Stomach (tissue), 4 donors: ENCODE data around the gene PCARE.

Source experiments
- POLR2A ChIP-seq, 4 donors: fragments of 450-650 bp; IDR thresholded peaks; one replicate each; pipeline ENCODE4 v1.6.1; 2016; ENCODE audit warnings: antibody characterized with exemption in 4 of 4, control low read depth in 2 of 4, mild to moderate bottlenecking in 1 of 4, moderate library complexity in 1 of 4
- TF ChIP-seq, protein P1 (sequence below), 7 experiments: fragments of 450-650 bp in 4 of 7; fragments of 200-600 bp in 3 of 7; sonication (generic) in 3 of 7; IDR thresholded peaks; one replicate each; pipeline ENCODE4 v1.5.1; 2016 to 2019; ENCODE audit warnings: antibody characterized with exemption in 7 of 7, control low read depth in 2 of 7, mild to moderate bottlenecking in 1 of 7

DNA sequence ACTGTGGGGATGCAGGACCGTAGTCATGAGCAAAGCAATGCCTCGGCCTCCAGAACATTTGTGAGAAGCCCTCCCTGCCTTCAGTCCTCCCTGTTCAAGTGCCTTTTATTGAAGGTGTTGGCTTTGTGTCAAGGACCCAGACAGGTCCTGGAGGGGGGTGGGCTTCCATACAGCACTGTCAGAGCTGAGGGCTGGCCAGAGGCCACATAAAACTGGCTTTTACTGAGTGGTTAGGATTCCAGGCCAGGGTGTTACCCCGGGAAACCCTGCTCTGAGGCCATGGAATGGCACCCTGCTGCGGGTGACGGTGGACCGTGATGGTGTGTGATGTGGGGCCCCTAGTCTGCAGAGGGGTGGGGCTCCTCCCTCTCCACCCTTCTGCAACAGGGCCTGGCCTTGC lies 51.6 kb downstream of the PCARE start:
- TF ChIP-seq, protein P1, sequence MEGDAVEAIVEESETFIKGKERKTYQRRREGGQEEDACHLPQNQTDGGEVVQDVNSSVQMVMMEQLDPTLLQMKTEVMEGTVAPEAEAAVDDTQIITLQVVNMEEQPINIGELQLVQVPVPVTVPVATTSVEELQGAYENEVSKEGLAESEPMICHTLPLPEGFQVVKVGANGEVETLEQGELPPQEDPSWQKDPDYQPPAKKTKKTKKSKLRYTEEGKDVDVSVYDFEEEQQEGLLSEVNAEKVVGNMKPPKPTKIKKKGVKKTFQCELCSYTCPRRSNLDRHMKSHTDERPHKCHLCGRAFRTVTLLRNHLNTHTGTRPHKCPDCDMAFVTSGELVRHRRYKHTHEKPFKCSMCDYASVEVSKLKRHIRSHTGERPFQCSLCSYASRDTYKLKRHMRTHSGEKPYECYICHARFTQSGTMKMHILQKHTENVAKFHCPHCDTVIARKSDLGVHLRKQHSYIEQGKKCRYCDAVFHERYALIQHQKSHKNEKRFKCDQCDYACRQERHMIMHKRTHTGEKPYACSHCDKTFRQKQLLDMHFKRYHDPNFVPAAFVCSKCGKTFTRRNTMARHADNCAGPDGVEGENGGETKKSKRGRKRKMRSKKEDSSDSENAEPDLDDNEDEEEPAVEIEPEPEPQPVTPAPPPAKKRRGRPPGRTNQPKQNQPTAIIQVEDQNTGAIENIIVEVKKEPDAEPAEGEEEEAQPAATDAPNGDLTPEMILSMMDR (IDR thresholded peaks at IDR 0.05), result no peak
- TF ChIP-seq POLR2A (IDR thresholded peaks at IDR 0.05), result no peak
